Left lung (tissue), 10 donors: Measurements from ENCODE around the gene MPPED2. TPM values are rescaled to one million over a fixed set of nuclear protein-coding genes. Genes with fewer than 3 reads are reported as not detected.
A peak's percentile ranks its signal among the peaks of the same experiment; 100 is the strongest.

ENCODE experiments used
- ATAC-seq: fragments of 200-7000 bp; cut with Tn5 transposase; one replicate; pipeline ENCODE4 v1.9.1; 2020; ENCODE audit warnings: moderate library complexity
- DNase-seq, 4 donors: peaks; one replicate each; pipeline ENCODE4 v3.0.0-alpha.2; 2013 to 2020
- H3K27ac ChIP-seq, 2 donors: fragments of 200-600 bp; sonication (generic) in 1 of 2; one replicate each; pipeline versions ENCODE4 v1.5.0 to v1.8.0; 2020 to 2021
- H3K27me3 ChIP-seq, 2 donors: fragments of 200-600 bp; sonication (generic) in 1 of 2; one replicate each; pipeline versions ENCODE4 v1.5.0 to v1.8.0; 2020 to 2021
- H3K36me3 ChIP-seq, 2 donors: fragments of 200-600 bp; sonication (generic) in 1 of 2; one replicate each; pipeline versions ENCODE4 v1.5.0 to v1.8.0; 2020 to 2021
- H3K4me1 ChIP-seq, 2 donors: fragments of 200-600 bp; one replicate each; pipeline ENCODE4 v1.8.0; 2021
- H3K4me3 ChIP-seq, 2 donors: fragments of 200-600 bp; sonication (generic) in 1 of 2; one replicate each; pipeline versions ENCODE4 v1.5.0 to v1.8.0; 2020 to 2021; ENCODE audit warnings: mild to moderate bottlenecking in 1 of 2
- H3K9me3 ChIP-seq, 2 donors: fragments of 200-600 bp; sonication (generic) in 1 of 2; one replicate each; pipeline versions ENCODE4 v1.5.0 to v1.8.0; 2020 to 2021
- CTCF ChIP-seq, 2 donors: fragments of 200-600 bp; sonication (generic) in 1 of 2; IDR thresholded peaks; one replicate each; pipeline versions ENCODE4 v1.5.0 to v1.8.0; 2021; ENCODE audit warnings: antibody characterized with exemption in 2 of 2
- intact Hi-C, 2 donors: fragments of 100-400 bp; cut with DNase I; formaldehyde crosslinking; loops; one replicate each; pipeline versions ENCODE4 v1.11.2 to v1.14.2; 2022
- polyA plus RNA-seq, 6 donors: library from polyadenylated mRNA; unstranded; fragments of 120-200 nt; gene quantifications; one replicate each; pipeline ENCODE4 v1.2.1, GENCODE V29; 2013; ENCODE audit not compliant: insufficient read length in 6 of 6
- total RNA-seq, 2 donors: library from RNA; stranded (reverse); fragmentation: NEBNext Ultra II Directional; extraction: Animal tissue kit (Norgen Biotek cat#: 25700); gene quantifications; one replicate each; pipeline ENCODE4 v1.2.1, GENCODE V29; 2021
- donor health status: DM: no; HTN: yes; CAD: no.
- donor health status: DM: no; HTN: no; CAD: no.

Gene MPPED2
- total and polyA plus RNA-seq, 8 donors = 0.26 to 5.3 (median 3.2) TPM

DNA sequence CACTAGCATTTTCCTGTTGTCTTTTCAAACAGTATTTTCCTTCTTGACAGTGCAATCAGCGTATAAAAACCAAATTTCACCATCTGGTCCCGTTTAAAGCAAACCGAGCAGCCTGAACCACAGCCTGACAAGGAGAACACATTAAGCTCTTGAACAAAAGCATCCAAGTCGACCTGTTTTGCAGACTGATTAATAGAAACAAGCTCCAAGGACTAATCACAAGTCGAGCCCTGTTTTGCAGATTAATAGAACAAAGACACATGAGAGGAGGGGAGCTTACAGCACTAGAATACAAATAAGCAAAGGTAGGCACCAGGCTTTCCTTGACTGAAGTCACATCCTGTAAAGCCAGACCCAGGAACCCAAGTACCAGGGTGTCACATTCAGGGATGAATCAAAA is 104.8 kb downstream of the MPPED2 start:
- Histone ChIP-seq H3K4me1 (no peaks in the 10 kb centered on the region), H3K36me3 (no peaks in the 10 kb centered on the region), H3K4me3 (no peak overlapping the region), H3K27me3 (no peaks in the 10 kb centered on the region), H3K9me3 (no peaks in the 10 kb centered on the region), H3K27ac (no peak overlapping the region)
- no peak for TF ChIP-seq CTCF (IDR thresholded peaks at IDR 0.05)
- no peak for DNase-seq
- intact Hi-C loops = no loop called here
- ATAC-seq = no peak

DNA sequence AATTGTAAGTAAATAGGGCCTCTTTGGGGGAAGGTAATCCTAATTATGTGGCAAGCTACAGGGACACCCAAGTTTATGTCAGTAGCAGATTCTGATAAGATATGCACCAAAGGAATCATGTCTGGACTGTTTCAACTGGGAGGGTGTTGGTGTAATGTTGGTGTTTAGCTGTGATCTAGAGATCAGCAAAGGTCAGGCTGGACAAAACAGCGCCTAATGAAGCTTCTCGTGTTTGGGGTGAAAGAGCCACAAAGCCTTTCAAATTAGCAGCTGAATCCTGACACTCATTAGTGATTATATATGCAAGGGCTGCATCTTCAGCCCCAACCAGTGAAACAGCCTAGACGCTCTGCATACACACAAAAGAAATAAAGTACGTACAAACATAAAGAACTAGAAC is 106.3 kb downstream of the MPPED2 start:
- no peak for TF ChIP-seq CTCF (IDR thresholded peaks at IDR 0.05)
- Histone ChIP-seq H3K27ac (no peak overlapping the region), H3K4me3 (no peak overlapping the region), H3K27me3 (no peaks in the 10 kb centered on the region), H3K9me3 (no peaks in the 10 kb centered on the region), H3K36me3 (no peaks in the 10 kb centered on the region), H3K4me1 (no peaks in the 10 kb centered on the region)
- intact Hi-C loops = no loop called here
- DNase-seq (no peak), ATAC-seq (no peak)

- Histone ChIP-seq H3K27me3 (no peaks in the 10 kb centered on the region), H3K4me1 (no peaks in the 10 kb centered on the region), H3K9me3 (no peaks in the 10 kb centered on the region), H3K4me3 (no peak overlapping the region), H3K36me3 (no peaks in the 10 kb centered on the region), H3K27ac (no peak overlapping the region)
- intact Hi-C loops = no loop called here
- DNase-seq = peak in 1 of 4 donors; percentile 41
- no peak for ATAC-seq
- no peak for TF ChIP-seq CTCF (IDR thresholded peaks at IDR 0.05)
These were observed 107.2 kb downstream of the MPPED2 start for GRCh38 chr11:30478923-30479322.

DNA sequence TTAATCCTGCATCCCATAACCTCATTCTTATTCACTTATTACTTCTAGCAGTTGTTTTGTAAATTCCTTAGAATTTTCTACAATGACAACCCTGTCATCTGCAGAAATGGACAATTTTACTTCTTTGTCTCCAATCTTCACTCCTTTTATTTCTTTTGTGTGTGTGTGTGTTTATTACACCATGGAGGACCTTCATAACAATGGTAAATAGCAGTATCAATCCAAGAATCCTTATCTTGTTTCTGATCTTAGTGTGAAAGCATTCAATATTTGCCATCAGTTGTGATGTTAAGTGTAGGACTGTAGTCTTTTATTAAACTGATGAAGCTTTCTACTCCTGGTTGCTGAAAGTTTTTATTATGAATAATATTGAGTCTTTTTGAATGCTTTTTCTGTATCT is 109.1 kb downstream of the MPPED2 start:
- no peaks in the 10 kb centered on the region for H3K27me3 ChIP-seq
- H3K4me3 ChIP-seq = no peak overlapping the region
- ATAC-seq (no peak), DNase-seq (no peak)
- no peak for TF ChIP-seq CTCF (IDR thresholded peaks at IDR 0.05)
- H3K9me3 ChIP-seq = no peaks in the 10 kb centered on the region
- no peak overlapping the region for H3K27ac ChIP-seq
- intact Hi-C loops = no loop called here
- H3K4me1 ChIP-seq = no peaks in the 10 kb centered on the region
- H3K36me3 ChIP-seq = no peaks in the 10 kb centered on the region

GRCh38 chr11:30474151-30474954 is 111.8 kb downstream of the MPPED2 start:
- Histone ChIP-seq H3K36me3 (no peaks in the 10 kb centered on the region), H3K27ac (no peak overlapping the region), H3K9me3 (no peaks in the 10 kb centered on the region), H3K27me3 (no peaks in the 10 kb centered on the region), H3K4me1 (no peaks in the 10 kb centered on the region), H3K4me3 (no peak overlapping the region)
- no peak for TF ChIP-seq CTCF (IDR thresholded peaks at IDR 0.05)
- DNase-seq (no peak), ATAC-seq (no peak)
- intact Hi-C loops = no loop called here
